GM21360 (cell line): ENCODE data around the gene RLN3.

Source experiments
- ATAC-seq: cut with Tn5 transposase; IDR thresholded peaks from one replicate; pipeline ENCODE4 v1.9.1; 2021; ENCODE audit warnings: mild to moderate bottlenecking, moderate library complexity; ENCODE audit not compliant: unreplicated experiment

RLN3 gene

GRCh38 chr19:13993590-13994300, 34.2 kb upstream of the RLN3 start:
- ATAC-seq, result no peak

GRCh38 chr19:13995017-13995728, 32.8 kb upstream of the RLN3 start:
- ATAC-seq, result no peak

GRCh38 chr19:13995878-13996765, 31.8 kb upstream of the RLN3 start:
- no peak for ATAC-seq

- ATAC-seq, result no peak
Observed at GRCh38 chr19:13996928-13997630, 30.9 kb upstream of the RLN3 start.

- ATAC-seq, result no peak
Observed at GRCh38 chr19:13997631-13997962, 30.4 kb upstream of the RLN3 start.

GRCh38 chr19:13998426-13998825, 29.5 kb upstream of the RLN3 start:
- no peak for ATAC-seq

DNA sequence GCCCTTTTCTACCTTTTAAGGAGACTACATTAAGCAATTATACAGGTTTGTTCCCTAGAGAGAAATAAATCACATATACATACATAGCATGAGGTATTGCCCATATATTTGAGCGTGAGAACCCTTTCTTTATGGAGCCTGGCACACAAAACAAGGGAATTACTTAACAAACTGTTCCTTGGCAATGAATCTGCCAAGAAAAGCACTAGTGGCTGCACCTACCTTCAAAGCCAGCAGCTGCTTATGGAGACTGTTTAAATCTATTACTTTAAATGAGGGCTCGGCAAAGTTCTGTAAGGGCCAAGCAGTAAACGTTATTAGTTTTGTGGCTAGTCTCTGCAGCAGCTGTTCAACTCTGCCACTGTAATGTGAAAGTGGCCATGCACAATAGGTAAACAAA, 28.9 kb upstream of the RLN3 start:
- no peak for ATAC-seq

DNA sequence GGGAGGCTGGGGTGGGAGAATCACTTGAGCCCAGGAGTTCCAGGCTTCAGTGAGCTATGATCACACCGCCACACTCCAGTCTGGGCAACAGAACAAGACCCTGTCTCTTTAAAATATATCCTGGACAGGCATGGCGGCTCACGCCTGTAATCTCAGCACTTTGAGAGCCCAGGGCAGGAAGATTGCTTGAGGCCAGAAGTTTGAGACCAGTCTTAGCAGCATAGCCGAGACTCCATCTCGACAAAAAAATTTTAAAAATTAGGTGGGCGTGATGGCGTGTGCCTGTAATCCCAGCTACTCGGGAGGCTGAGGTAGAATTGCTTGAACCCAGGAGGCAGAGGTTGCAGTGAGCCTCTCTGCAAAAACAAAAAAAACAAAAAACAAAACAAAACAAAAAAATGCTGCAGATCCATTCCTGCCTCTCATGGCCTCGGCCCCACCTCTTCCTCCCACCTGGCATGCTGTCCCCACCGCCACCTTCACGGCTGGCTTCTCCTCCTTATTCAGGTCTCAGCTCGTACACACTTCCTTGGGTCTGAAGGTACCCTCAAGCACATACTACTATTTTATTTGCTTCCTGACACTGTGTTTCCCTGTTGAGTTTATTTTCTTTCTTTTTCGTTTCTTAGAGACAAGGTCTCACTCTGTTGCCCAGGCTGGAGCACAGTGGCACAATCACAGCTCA, 27.1 kb upstream of the RLN3 start:
- ATAC-seq, result no peak

DNA sequence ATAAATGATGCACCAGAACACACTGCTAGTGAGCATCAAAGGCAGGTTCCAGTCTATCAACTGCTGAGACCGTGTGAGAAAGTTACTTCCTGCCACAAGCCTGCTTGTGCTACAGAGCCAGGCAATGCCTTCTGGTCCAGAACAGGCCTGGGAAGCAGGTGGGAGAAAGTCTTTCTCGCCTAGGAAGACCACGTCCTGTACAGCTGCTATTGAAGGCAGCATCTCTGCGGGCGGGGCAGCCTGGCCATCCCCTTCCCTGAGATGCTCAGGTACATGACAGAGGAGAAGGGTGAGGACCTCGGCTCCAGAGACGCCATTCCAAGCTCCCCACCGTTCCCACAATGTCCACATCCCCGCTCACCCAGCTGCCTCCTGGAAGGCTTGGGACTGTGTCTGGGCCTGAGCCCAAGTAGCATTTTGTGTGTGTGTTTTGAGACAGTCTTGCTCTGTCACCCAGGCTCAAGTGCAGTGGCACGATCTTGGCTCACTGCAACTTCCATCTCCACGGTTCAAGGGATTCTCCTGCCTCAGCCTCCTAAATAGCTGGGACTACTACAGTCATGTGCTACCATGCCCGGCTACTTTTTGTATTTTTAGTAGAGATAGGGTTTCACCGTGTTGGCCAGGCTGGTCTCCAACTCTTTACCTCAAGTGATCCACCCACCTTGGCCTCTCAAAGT, 25.2 kb upstream of the RLN3 start:
- no peak for ATAC-seq

GRCh38 chr19:14003251-14004055, 24.5 kb upstream of the RLN3 start:
- ATAC-seq, result no peak

- no peak for ATAC-seq
Observed at GRCh38 chr19:14004619-14005348, 23.2 kb upstream of the RLN3 start.

DNA sequence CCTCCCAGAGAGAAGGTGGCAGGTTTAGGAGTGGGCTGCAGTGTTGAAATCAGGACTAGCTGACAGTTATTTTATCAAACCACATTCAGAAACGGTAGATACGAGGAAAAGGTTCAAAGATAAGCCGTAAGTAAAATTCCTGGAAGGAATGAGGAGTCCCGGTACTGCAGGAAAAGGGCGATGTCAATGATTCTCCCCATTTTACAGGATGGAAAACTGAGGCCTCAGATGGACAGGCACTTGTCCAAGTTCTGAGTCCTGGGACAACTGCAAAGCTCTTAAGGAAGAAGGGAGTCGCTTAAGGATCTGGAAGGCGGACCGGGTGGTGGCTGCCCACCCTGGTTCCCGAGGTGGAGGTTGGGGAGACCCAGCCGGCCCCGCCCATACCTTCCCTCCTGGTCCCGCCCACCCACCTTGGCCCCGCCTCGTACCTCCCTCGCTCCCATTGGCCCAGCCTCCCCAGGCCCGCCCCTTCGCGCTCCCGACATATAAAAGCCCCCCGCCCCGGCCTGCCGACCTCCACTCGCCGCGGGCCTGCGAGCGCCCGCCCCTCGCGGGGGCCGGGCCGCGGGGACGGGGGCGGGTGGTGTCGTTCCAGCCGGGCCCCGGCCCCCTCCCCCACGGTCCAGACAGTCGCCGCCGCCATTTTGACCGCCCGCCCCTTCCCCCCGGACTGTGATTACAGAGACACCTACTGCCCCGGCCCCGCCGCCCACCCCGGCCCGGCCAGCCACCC, 22.4 kb upstream of the RLN3 start:
- ATAC-seq, result peak; percentile 40

DNA sequence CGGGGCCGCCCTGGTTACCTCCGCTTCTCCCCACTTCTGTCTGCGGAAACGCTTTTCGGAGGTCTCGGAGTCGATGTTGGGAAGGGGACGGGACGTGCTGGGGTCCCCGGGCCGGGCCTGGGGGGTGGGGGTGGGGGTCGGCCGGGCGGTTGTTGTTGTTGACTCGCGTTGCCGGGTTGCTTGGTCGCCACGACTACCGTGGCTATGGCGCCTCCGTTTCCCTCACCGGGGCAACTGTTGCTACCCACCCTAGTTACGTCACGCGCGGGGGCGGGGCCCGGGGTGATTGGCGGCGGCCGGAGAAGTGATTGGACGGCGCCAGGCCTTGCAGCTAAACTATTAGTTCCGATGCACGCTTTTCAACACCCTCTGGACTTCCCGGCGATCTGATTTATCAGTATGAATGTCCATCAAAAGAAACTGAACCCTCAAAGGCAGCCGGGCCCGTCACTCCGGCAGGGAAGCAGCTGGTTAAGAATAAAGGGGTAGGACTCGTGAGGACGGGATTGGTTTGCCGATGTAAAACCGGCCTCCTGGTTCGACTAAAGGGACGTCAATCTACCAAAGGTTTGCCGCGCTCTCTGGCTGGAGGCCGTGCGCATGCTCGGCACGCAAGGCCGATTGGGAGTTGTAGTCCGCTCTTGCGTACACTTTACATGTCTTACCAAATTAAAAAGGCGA, 21.7 kb upstream of the RLN3 start, which contains the start of gene RFX1:
Gene RFX1 (minus strand): TSS at position 236 of the 681 bp plus-strand sequence. CDS start 12,477 bp downstream, outside the sequence.
- ATAC-seq, result peak; percentile 73

DNA sequence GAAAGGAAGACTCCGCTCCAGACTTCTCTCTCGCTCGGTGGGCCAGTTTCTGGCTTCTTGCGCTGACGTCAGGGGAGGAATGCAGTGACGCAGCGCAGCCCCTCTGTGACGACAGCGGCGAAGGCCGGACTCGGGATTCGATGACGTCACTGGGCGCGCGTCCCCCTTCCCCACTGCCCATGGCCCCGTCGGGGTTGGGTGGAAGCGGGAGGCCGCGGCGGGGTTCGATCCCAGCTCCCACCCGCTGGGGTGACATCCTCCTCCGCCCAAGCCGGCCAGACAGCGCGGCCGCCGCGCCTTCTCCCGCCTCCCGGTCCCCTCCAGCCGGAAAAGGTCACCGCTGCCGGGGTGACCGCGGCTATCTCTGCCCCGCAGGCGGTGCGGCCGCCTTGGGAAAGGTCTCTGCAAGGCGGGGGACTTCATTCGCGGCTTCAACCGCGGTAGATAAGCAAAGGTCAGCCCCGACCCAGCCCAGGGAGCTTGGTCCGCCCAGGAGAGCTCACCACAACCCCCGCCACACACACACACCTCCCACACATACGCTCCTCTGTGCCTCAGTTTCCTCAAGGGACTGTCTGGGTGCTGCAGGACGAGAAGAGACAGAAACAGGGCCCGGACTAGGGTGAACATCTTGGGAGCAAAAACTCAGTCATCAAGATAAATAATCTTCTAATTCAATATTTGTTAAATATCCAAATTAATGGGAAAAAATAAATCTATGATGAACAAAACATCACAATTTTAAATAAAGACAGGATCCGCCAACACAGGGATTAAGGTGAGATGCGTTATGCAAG, 21.0 kb upstream of the RLN3 start:
- peak; percentile 28 for ATAC-seq

DNA sequence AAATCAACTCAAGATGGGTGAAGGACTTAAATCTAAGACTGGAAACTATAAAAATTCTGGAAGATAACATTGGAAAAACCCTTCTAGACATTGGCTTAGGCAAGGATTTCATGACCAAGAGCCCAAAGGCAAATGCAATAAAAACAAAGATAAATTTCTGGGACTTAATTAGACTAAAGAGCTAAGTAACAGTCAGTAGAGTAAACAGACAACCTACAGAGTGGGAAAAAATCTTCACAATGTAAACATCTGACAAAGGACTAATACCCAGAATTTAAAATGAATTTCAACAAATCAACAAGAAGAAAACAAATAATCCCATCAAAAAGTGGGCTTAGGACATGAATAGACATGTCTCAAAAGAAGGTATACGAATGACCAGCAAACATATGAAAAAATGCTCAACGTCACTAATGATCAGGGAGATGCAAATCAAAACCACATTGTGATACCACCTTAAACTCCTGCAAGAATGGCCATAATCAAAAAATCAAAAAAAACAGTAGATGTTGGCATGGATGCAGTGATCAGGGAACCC, 15.5 kb upstream of the RLN3 start:
- ATAC-seq, result no peak

- ATAC-seq, result peak; percentile 68
Observed at GRCh38 chr19:14015524-14016035, 12.4 kb upstream of the RLN3 start.
